ENCODE results near the gene CTNNA3.

CTNNA3 gene

DNA sequence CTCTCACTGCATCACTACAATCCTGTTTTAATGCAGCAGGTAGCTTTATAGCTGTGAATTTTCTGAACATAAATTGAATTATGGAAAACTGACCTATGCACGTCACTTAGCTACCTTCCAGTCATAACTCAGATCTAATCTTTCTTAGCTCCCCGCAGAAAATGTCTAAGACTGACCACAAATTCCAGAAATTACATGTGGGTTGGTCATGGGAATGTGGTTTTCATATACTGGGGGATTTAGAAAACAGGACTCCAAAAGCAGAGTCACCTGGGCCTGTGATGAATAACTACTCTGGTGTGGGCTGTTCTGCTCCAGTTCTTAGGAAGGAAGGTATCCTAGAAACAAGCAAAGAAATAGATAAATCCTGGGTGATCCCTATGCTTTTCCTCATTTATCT lies 948.5 kb downstream of the CTNNA3 start:
- no peaks in the 10 kb centered on the region for H3K4me1 ChIP-seq (ENCODE audit: insufficient read depth, low read length)

DNA sequence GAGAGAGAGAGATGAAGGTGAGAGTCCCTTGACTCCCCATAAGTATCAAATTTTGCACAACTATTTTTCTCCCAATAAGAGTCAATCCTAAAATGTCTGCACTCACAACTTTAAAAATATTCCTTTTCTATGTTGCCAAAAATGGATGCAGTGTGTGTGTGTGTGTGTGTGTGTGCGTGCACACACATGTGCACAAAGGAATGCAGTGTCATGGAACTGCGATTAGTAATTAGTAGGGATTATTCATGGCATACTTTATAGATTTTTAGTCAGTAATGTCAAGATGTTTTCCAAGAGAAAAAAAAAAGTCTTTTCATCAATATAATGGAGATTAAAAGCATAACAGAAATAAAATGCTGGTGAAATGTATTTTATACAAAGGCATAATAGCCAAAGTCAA lies 949.3 kb downstream of the CTNNA3 start:
- Histone ChIP-seq H3K9me3 (ENCODE audit: control insufficient read depth, insufficient read depth, low read length) (no peaks in the 10 kb centered on the region), H3K9ac (ENCODE audit: low read depth, low read length) (no peak overlapping the region), H3K4me1 (ENCODE audit: insufficient read depth, low read length) (no peaks in the 10 kb centered on the region), H3K36me3 (ENCODE audit: insufficient read depth, low read length) (no peaks in the 10 kb centered on the region)

More for the DNA sequence above, 948.5 kb downstream of the CTNNA3 start:
- Histone ChIP-seq H3K36me3 (ENCODE audit: insufficient read depth, low read length) (no peaks in the 10 kb centered on the region), H3K9me3 (ENCODE audit: control insufficient read depth, insufficient read depth, low read length) (no peaks in the 10 kb centered on the region), H3K9ac (ENCODE audit: low read depth, low read length) (no peak overlapping the region)

DNA sequence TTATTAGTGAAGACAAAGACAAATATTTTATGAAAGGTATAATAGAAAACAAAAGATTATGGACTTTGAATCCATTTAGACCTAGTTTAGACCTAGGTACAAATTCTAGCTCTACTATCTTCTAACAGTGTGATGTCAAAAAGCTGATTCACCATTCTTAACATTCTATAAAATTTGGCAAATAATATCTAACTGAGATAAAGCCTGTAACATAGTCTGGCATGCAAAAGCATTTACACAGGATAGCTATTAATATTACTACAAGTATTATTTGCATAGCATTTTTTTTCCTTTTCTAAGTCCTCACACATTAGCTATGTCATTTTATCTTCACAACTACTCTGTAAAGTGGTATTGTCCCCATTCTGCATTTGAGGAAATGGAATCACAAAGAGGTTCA lies 949.7 kb downstream of the CTNNA3 start:
- H3K9ac ChIP-seq (ENCODE audit: low read depth, low read length): no peak overlapping the region
- no peaks in the 10 kb centered on the region for H3K36me3 ChIP-seq (ENCODE audit: insufficient read depth, low read length)
- no peaks in the 10 kb centered on the region for H3K9me3 ChIP-seq (ENCODE audit: control insufficient read depth, insufficient read depth, low read length)
- no peaks in the 10 kb centered on the region for H3K4me1 ChIP-seq (ENCODE audit: insufficient read depth, low read length)

DNA sequence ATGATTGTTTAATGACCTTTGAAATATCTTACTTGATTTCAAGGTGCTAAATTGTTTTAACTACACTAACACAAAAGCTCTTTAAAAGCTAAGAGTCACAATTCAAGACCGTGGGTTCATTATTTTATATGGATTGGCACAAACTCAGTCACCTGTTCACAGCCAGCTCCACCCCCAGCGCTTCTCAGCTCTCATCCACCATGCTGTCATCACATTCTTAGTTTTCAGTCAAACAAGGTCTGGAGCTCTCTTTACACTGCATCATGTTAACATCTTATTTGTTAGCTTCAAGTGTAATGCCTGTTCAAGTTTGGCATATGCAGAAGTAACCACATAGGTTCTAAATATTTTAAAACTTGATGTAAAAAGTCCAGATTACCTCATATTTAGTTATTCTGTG lies 951.1 kb downstream of the CTNNA3 start:
- Histone ChIP-seq H3K36me3 (ENCODE audit: insufficient read depth, low read length) (no peaks in the 10 kb centered on the region), H3K9me3 (ENCODE audit: control insufficient read depth, insufficient read depth, low read length) (no peaks in the 10 kb centered on the region), H3K4me1 (ENCODE audit: insufficient read depth, low read length) (no peaks in the 10 kb centered on the region), H3K9ac (ENCODE audit: low read depth, low read length) (no peak overlapping the region)

DNA sequence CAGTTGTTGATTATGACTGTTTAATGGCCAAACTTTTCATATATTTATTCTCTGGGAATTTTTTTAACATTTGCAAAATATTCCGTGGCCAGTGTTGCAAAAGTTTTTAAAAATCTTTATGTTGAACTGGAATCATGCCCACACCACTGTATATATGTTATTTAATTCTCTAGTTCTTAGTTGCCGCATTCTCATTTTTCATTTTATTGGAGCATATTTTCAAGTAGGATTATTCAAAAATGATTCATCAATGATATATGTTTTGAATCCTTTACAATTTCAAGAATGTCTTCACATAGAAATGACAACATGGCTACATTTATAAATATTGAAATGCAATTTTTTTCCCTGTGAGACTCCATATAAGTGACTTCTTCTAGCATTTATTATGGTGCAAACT lies 958.8 kb downstream of the CTNNA3 start:
- Histone ChIP-seq H3K4me1 (ENCODE audit: insufficient read depth, low read length) (no peaks in the 10 kb centered on the region), H3K36me3 (ENCODE audit: insufficient read depth, low read length) (no peaks in the 10 kb centered on the region), H3K9ac (ENCODE audit: low read depth, low read length) (no peak overlapping the region), H3K9me3 (ENCODE audit: control insufficient read depth, insufficient read depth, low read length) (no peaks in the 10 kb centered on the region)

DNA sequence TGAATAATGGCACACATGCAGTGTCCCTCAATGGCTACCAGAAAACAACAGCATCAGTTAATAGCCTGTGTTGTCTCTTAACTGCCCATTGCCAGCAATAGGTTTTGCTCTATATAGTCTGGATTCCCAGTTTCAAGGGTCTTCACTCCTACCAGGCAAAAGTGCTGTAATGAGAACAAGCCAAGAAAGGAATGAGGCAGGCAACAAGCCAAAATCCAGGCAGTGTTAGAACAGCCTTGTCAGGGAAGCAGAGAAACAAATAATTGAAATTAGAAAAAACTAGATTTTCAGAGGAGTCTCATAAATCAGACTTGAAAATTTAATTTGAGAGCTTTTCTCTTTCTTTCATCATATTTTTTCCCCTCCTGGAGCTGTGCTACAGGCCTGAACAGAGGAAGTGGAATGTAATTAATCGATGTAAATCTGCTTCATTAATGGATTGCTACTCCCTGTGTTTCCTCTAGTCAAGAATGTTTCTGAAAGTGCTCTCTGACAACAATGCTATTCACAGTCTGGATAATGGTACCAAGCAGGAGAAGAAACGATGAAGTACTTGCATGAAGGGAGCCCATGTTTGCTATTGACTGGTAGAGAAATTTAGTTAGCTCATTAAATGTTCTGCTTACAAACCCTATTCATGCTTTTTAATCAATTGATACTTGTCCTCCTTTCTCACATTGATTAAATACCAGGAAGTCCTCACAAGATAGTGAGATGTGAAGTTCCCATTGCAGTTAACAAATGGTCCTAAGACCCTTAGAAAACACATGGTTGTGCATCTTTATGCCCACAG lies 972.2 kb downstream of the CTNNA3 start:
- no peaks in the 10 kb centered on the region for H3K4me1 ChIP-seq (ENCODE audit: insufficient read depth, low read length)
- no peak overlapping the region for H3K9ac ChIP-seq (ENCODE audit: low read depth, low read length)
- no peaks in the 10 kb centered on the region for H3K9me3 ChIP-seq (ENCODE audit: control insufficient read depth, insufficient read depth, low read length)
- H3K36me3 ChIP-seq (ENCODE audit: insufficient read depth, low read length): no peaks in the 10 kb centered on the region

DNA sequence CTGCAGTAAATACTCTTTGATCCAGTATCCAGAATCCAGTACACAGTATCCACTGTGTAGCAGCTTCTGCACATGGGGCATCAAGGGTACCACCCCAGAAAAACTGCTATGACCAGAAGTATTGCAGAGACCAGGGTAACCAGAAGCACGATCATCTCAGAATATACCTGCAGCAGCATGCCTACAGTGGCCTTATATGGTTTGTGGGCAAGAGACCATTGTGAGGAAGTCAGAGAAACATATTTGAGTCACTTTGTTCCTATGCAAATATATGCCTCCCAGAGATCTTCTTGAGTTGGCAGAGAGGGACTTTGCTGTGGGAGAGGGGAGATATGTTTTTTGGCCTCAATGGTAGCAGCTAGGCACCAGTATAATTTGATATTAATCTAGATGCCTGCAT lies 976.5 kb downstream of the CTNNA3 start:
- H3K4me1 ChIP-seq (ENCODE audit: insufficient read depth, low read length): no peaks in the 10 kb centered on the region

DNA sequence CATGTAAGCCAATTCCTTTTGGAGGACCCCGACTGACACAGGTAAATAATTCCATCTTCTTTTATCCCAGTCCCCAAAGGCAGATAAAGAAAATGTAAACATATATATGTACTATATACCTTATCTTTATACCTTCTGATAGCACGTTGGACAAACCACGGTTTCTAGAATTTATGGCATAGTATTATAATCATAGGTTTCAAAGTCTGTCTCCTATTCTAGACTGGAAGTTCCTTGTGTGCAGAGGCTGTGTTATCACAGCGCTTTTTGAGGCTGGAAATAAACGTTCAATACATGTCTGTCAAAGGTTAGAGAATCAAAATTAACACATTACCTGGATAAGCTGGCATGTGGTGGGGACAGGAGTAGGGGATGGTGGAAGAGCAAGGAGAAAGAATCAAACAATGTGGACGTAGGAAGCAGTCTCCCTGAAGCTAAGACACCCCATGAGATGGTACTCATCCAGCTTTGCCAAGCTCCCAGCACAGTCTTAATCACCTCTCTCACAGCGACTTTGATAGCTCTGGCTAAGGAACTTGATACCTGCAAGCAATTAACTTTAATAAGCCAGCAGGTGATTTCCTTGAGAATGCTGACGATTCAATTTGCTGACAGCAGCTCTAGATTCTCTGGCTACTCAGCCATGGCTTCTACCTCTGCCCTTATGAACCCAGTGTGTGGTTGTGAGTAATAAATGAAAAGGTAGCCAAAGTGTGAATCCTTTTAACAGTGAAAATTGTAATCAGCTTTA lies 978.6 kb downstream of the CTNNA3 start:
- H3K4me1 ChIP-seq (ENCODE audit: insufficient read depth, low read length): no peaks in the 10 kb centered on the region
- H3K9me3 ChIP-seq (ENCODE audit: control insufficient read depth, insufficient read depth, low read length): no peaks in the 10 kb centered on the region
- H3K9ac ChIP-seq (ENCODE audit: low read depth, low read length): no peak overlapping the region
- H3K36me3 ChIP-seq (ENCODE audit: insufficient read depth, low read length): no peaks in the 10 kb centered on the region

More for the DNA sequence above, 976.5 kb downstream of the CTNNA3 start:
- Histone ChIP-seq H3K36me3 (ENCODE audit: insufficient read depth, low read length) (no peaks in the 10 kb centered on the region), H3K9me3 (ENCODE audit: control insufficient read depth, insufficient read depth, low read length) (no peaks in the 10 kb centered on the region), H3K9ac (ENCODE audit: low read depth, low read length) (no peak overlapping the region)

DNA sequence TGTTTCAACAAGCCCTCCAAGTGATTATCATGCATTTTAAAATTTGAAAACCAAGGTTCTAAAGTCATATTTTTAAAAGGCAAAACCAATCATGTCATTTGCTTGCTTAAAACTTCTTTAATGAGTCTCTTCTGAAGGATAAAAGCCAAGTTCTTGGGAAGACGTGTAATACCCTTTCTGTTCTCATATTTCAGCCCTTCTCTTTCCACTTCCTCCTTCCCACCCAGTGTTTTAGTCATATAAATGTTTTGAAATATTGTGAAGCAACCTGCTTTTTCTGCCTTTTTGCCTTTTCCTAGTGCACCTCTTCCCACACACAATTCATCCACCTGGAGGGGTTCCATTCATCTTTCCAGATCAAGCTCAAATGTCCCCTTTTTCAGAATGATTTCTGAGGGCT lies 981.3 kb downstream of the CTNNA3 start:
- no peaks in the 10 kb centered on the region for H3K9me3 ChIP-seq (ENCODE audit: control insufficient read depth, insufficient read depth, low read length)
- H3K9ac ChIP-seq (ENCODE audit: low read depth, low read length): no peak overlapping the region
- H3K36me3 ChIP-seq (ENCODE audit: insufficient read depth, low read length): no peaks in the 10 kb centered on the region
- no peaks in the 10 kb centered on the region for H3K4me1 ChIP-seq (ENCODE audit: insufficient read depth, low read length)

DNA sequence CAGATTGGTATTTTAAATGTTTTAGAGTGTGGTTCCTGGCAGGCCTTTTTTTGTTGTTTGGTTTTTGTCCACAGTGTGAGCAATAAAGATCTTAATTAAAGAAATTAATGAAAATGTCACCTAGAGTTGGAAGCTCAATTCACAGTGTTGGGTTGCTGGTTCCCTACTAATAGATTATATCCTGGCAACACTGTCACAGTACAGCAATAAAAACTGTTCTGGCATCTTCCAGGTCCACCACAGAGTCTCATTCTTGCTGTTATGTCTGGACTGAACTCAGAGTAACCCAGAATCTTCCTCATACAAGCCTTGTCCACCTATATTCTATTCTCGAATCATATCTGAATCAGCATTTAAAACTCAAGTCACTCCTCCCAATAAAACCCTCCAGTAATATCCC lies 982.6 kb downstream of the CTNNA3 start:
- Histone ChIP-seq H3K4me1 (ENCODE audit: insufficient read depth, low read length) (no peaks in the 10 kb centered on the region), H3K9me3 (ENCODE audit: control insufficient read depth, insufficient read depth, low read length) (no peaks in the 10 kb centered on the region), H3K9ac (ENCODE audit: low read depth, low read length) (no peak overlapping the region), H3K36me3 (ENCODE audit: insufficient read depth, low read length) (no peaks in the 10 kb centered on the region)

DNA sequence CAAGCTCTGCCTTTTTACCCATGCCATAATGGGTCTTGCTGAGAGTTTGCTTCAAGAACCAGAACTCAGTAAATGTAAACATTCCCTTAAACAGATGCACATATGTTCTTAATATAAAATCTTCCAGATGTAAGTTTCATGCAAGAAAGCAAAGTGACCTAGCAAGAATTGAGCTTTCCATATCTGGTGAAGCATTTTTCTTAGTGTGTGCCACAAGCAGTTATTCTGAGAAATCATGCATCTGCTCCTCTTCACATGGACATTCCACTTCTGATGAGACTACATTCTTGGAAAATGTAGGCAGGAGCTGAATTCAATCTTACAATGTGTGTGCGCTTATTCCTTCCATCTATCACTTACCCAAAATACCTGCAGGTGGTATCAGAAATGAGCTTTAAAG lies 997.9 kb downstream of the CTNNA3 start:
- Histone ChIP-seq H3K9me3 (ENCODE audit: control insufficient read depth, insufficient read depth, low read length) (no peaks in the 10 kb centered on the region), H3K9ac (ENCODE audit: low read depth, low read length) (no peak overlapping the region), H3K4me1 (ENCODE audit: insufficient read depth, low read length) (no peaks in the 10 kb centered on the region), H3K36me3 (ENCODE audit: insufficient read depth, low read length) (no peaks in the 10 kb centered on the region; the same call in 1 of the 2 replicates)

DNA sequence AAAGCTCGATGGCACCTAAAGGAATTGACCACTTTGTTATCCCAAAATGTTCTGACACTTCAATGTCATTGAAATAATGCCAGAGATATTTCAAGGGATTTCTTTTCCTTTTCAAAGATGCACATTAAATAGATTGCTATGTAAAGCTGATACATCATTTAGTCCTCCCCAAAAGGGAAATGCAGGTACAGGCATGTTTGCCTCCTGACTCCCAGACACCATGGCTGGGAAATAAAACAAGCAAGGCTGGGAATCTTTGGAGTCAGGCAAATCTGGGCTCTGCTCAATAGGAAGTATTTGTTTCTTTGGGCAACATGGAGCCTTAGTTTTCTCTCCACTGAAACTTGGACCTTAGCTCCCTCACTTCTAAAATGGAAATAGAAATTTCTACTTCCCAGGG lies 1000.9 kb downstream of the CTNNA3 start:
- Histone ChIP-seq H3K4me1 (ENCODE audit: insufficient read depth, low read length) (no peaks in the 10 kb centered on the region), H3K36me3 (ENCODE audit: insufficient read depth, low read length) (no peaks in the 10 kb centered on the region; the same call in 1 of the 2 replicates), H3K9ac (ENCODE audit: low read depth, low read length) (no peak overlapping the region), H3K9me3 (ENCODE audit: control insufficient read depth, insufficient read depth, low read length) (no peaks in the 10 kb centered on the region)

DNA sequence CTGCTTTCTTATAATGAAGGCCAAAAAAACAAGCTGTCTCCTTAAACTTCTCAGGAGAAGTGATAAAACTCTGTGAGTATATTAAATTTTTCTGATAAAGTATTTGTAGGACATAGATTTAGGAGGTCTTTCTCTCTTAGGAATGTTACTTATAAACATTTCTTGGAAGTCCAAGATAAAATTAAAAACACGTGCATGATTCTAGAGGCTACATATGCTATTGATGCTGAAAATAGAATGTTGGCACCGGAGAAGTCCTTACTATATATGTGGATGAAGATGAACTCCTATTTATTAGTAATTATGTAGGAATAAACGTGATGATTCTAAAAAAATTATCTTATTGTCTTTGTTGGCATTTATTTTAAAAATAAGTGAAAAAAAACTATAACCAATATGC lies 1011.4 kb downstream of the CTNNA3 start:
- Histone ChIP-seq H3K9me3 (ENCODE audit: control insufficient read depth, insufficient read depth, low read length) (no peaks in the 10 kb centered on the region), H3K36me3 (ENCODE audit: insufficient read depth, low read length) (no peaks in the 10 kb centered on the region), H3K9ac (ENCODE audit: low read depth, low read length) (no peak overlapping the region), H3K4me1 (ENCODE audit: insufficient read depth, low read length) (no peaks in the 10 kb centered on the region)

DNA sequence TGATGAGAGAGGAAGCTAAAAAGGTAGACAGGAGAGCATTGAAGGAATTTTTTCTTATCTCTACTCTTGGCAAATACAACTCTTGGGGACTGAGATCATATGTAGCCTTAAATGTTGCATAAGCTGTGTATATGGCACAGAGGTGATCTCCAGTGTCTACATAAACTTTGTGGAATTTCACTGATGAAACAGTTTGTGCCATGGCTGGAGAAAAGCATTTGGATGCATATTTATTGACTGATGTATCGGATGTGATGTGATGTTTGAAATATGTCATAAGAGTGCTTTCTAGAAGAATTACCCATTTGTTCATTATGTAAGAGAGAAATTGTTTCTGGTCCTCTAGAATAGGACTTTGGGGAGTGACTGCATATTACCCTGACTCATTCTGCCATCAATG lies 1015.1 kb downstream of the CTNNA3 start:
- Histone ChIP-seq H3K36me3 (ENCODE audit: insufficient read depth, low read length) (no peaks in the 10 kb centered on the region), H3K9me3 (ENCODE audit: control insufficient read depth, insufficient read depth, low read length) (no peaks in the 10 kb centered on the region), H3K4me1 (ENCODE audit: insufficient read depth, low read length) (no peaks in the 10 kb centered on the region), H3K9ac (ENCODE audit: low read depth, low read length) (no peak overlapping the region)

DNA sequence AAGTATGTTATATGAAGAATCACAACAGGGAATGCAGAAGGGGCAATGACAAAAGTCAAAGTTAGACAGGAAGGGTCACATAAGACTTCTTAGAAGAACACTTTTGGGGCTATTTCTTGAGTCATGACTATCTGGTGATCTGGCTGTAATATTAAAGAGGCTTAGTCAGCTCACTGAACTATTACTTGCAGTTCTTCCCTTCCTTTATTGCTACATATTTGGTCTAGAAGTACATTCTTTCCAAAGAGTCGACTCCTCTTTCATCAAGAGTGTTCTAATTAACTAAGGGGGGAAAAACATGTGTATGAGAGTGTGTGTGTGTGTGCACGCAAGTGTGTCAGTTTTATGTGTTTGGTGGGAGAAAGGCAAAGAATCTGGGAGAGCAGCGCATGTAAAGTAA lies 1017.5 kb downstream of the CTNNA3 start:
- Histone ChIP-seq H3K9ac (ENCODE audit: low read depth, low read length) (no peak overlapping the region), H3K4me1 (ENCODE audit: insufficient read depth, low read length) (no peaks in the 10 kb centered on the region), H3K9me3 (ENCODE audit: control insufficient read depth, insufficient read depth, low read length) (no peaks in the 10 kb centered on the region), H3K36me3 (ENCODE audit: insufficient read depth, low read length) (no peaks in the 10 kb centered on the region)

Data from ES-I3 (cell line).